Suprapubic skin (tissue), 4 donors: Measurements from ENCODE around the gene ZNF185. TPM values are rescaled to one million over a fixed set of nuclear protein-coding genes. Genes with fewer than 3 reads are reported as not detected.

ENCODE experiments used
- DNase-seq, 2 donors: peaks; one replicate each; pipeline ENCODE4 v3.0.0-alpha.2; 2019; ENCODE audit warnings: low spot score in 2 of 2
- H3K27ac ChIP-seq: fragments of 200-600 bp; sonication (generic); one replicate; pipeline ENCODE4 v1.5.1; 2019
- H3K27me3 ChIP-seq: fragments of 200-600 bp; sonication (generic); one replicate; pipeline ENCODE4 v1.5.1; 2019
- H3K36me3 ChIP-seq: fragments of 200-600 bp; sonication (generic); one replicate; pipeline ENCODE4 v1.5.1; 2019
- H3K4me1 ChIP-seq: fragments of 200-600 bp; sonication (generic); one replicate; pipeline ENCODE4 v1.5.1; 2019
- H3K4me3 ChIP-seq: fragments of 200-600 bp; sonication (generic); one replicate; pipeline ENCODE4 v1.5.1; 2019; ENCODE audit warnings: mild to moderate bottlenecking
- H3K9me3 ChIP-seq: fragments of 200-600 bp; sonication (generic); one replicate; pipeline ENCODE4 v1.5.1; 2019
- CTCF ChIP-seq, 2 donors: fragments of 200-600 bp in 1 of 2; fragments of 450-650 bp in 1 of 2; sonication (generic) in 1 of 2; IDR thresholded peaks; one replicate each; pipeline ENCODE4 v1.5.1; 2016 to 2019; ENCODE audit warnings: antibody characterized with exemption in 2 of 2, mild to moderate bottlenecking in 1 of 2, moderate library complexity in 1 of 2
- EP300 ChIP-seq: sonication (generic); formaldehyde crosslinking; IDR thresholded peaks from one replicate; pipeline ENCODE4 v1.6.1; 2017; ENCODE audit warnings: antibody characterized with exemption
- POLR2A ChIP-seq, 2 donors: fragments of 450-650 bp; IDR thresholded peaks; one replicate each; pipeline ENCODE4 v1.6.1; 2017; ENCODE audit warnings: antibody characterized with exemption in 2 of 2, mild to moderate bottlenecking in 2 of 2, moderate library complexity in 2 of 2
- POLR2AphosphoS5 ChIP-seq, 3 donors: sonication (generic); formaldehyde crosslinking; IDR thresholded peaks; one replicate each; pipeline ENCODE4 v1.6.1; 2017; ENCODE audit warnings: antibody characterized with exemption in 3 of 3
- WGBS: methylation state at CpG from one replicate; pipeline ENCODE4 v1.1.5; 2018; 5-methylcytosine and 5-hydroxymethylcytosine counted together
- total RNA-seq, 4 donors: library from RNA; depleted of rRNA; stranded (reverse); fragments of >200 nt; gene quantifications; one replicate each; pipeline ENCODE4 v1.1.0, GENCODE V29; 2016

ZNF185 gene
- total RNA-seq, 4 donors from 2014 or later = 50.1 to 81.3 (median 66.1) TPM

- 80% methylated on average over 1 of the region's 2 CpGs for WGBS
- no peaks in the 10 kb centered on the region for H3K36me3 ChIP-seq
- H3K27me3 ChIP-seq = no peaks in the 10 kb centered on the region
- no peaks in the 10 kb centered on the region for H3K9me3 ChIP-seq
- peaks cover 5% of the 10 kb centered on the region for H3K4me1 ChIP-seq
- no peak for DNase-seq
- H3K4me3 ChIP-seq = no peak overlapping the region
- TF ChIP-seq POLR2A (IDR thresholded peaks at IDR 0.05) = no peak
- TF ChIP-seq CTCF (IDR thresholded peaks at IDR 0.05) = no peak
- TF ChIP-seq POLR2AphosphoS5 (IDR thresholded peaks at IDR 0.05) = no peak
- TF ChIP-seq EP300 = no peak
- H3K27ac ChIP-seq = no peak overlapping the region
These were observed 38.4 kb downstream of the ZNF185 start for GRCh38 chrX:152936306-152936705.

- WGBS = 90% methylated on average over 9 of the region's 9 CpGs
- Histone ChIP-seq H3K4me3 (no peak overlapping the region), H3K27ac (no peak overlapping the region), H3K9me3 (no peaks in the 10 kb centered on the region), H3K36me3 (no peaks in the 10 kb centered on the region), H3K27me3 (no peaks in the 10 kb centered on the region), H3K4me1 (peaks cover 5% of the 10 kb centered on the region)
- TF ChIP-seq POLR2AphosphoS5 (IDR thresholded peaks at IDR 0.05) (no peak), CTCF (IDR thresholded peaks at IDR 0.05) (no peak), POLR2A (IDR thresholded peaks at IDR 0.05) (no peak), EP300 (no peak)
- DNase-seq = no peak
These were observed 39.4 kb downstream of the ZNF185 start for GRCh38 chrX:152937236-152937635.

GRCh38 chrX:152941328-152942076 lies 43.6 kb downstream of the ZNF185 start:
- H3K4me1 ChIP-seq = peaks cover 5% of the 10 kb centered on the region
- peak; percentile 90 to 93 for DNase-seq
- H3K36me3 ChIP-seq = no peaks in the 10 kb centered on the region
- TF ChIP-seq POLR2A (IDR thresholded peaks at IDR 0.05) (no peak), POLR2AphosphoS5 (IDR thresholded peaks at IDR 0.05) (peak in 1 of 3 donors; percentile 42), EP300 (no peak), CTCF (IDR thresholded peaks at IDR 0.05) (peak; percentile 69 to 74)
- H3K27ac ChIP-seq = peak overlapping the region; percentile 69
- H3K9me3 ChIP-seq = no peaks in the 10 kb centered on the region
- H3K4me3 ChIP-seq = peak overlapping the region; percentile 58
- WGBS = 37% methylated on average over 40 of the region's 70 CpGs
- H3K27me3 ChIP-seq = no peaks in the 10 kb centered on the region

GRCh38 chrX:152942077-152942442 lies 44.2 kb downstream of the ZNF185 start:
- Histone ChIP-seq H3K4me1 (peaks cover 5% of the 10 kb centered on the region), H3K9me3 (no peaks in the 10 kb centered on the region), H3K27me3 (no peaks in the 10 kb centered on the region), H3K27ac (peak overlapping the region; percentile 69), H3K36me3 (no peaks in the 10 kb centered on the region), H3K4me3 (peak overlapping the region; percentile 58)
- 57% methylated on average over 8 of the region's 11 CpGs for WGBS
- DNase-seq = no peak
- TF ChIP-seq POLR2AphosphoS5 (IDR thresholded peaks at IDR 0.05) (no peak), EP300 (no peak), POLR2A (IDR thresholded peaks at IDR 0.05) (no peak), CTCF (IDR thresholded peaks at IDR 0.05) (no peak)

GRCh38 chrX:152943826-152944225 lies 46.0 kb downstream of the ZNF185 start:
- Histone ChIP-seq H3K4me1 (peaks cover 5% of the 10 kb centered on the region), H3K36me3 (peaks cover 2% of the 10 kb centered on the region), H3K27me3 (no peaks in the 10 kb centered on the region), H3K9me3 (no peaks in the 10 kb centered on the region), H3K4me3 (no peak overlapping the region), H3K27ac (no peak overlapping the region)
- no peak for DNase-seq
- TF ChIP-seq POLR2AphosphoS5 (IDR thresholded peaks at IDR 0.05) = no peak
- TF ChIP-seq EP300 = no peak
- no peak for TF ChIP-seq CTCF (IDR thresholded peaks at IDR 0.05)
- TF ChIP-seq POLR2A (IDR thresholded peaks at IDR 0.05) = no peak
- whole genome bisulfite sequencing = 100% methylated on average over 1 of the region's 1 CpG
